ENCODE measurements around the gene ATP8B1. TPM values are rescaled to one million over a fixed set of nuclear protein-coding genes. Genes with fewer than 3 reads are reported as not detected.
"Not testable (repeated sequence)": the region's sequence is repeated elsewhere in the genome, so short reads cannot be mapped to it uniquely, and the experiment has no call there.

ATP8B1 gene
- total RNA-seq = 125 TPM

GRCh38 chr18:57803103-57803969, at the start of gene ATP8B1:
Gene ATP8B1, minus strand, starts transcription at chr18:57803315. Its CDS starts 71,508 bp downstream, at chr18:57731807.
- peak; percentile 93 for DNase-seq (ENCODE audit: low spot score)

GRCh38 chr18:57850063-57850462, 46.9 kb upstream of the ATP8B1 start:
- no peak for DNase-seq (ENCODE audit: low spot score)

- not testable (repeated sequence) for DNase-seq (ENCODE audit: low spot score)
These were observed 45.3 kb upstream of the ATP8B1 start for GRCh38 chr18:57848374-57848773.

DNA sequence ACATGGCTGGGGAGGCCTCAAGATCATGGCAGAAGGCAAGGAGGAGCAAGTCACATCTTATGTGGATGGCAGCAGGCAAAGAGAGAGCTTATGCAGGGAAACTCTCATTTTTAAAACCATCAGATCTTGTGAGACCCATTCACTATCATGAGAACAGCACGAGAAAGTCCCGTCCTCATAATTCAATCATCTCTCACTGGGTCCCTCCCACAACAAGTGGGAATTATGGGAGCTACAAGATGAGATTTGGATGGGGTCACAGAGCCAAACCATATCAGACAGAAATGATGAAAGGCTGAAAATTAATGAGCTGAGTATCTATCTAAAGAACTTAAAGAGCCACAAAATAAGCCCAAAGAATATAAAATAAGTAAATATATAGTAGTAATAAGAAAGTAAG, 44.3 kb upstream of the ATP8B1 start:
- not testable (repeated sequence) for DNase-seq (ENCODE audit: low spot score)

DNA sequence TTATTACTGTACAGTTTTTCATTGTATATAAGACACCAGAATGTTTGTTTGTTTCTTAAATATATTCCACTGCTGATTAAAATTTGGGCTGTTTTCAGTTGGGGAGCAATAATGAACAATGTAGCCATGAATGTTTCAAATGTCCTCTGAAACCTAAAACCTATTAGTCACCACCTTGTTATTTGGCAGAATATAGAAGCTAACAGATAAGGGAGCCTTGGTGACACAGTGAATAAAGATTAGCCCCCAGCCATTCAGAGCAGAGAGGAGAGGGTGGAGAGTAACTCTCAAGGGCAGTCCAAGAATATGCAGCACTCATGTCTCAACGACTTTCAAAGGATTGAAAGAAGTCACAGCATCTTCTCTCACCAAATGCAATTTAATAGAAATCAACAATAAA, 43.1 kb upstream of the ATP8B1 start:
- no peak for DNase-seq (ENCODE audit: low spot score)

- no peak for DNase-seq (ENCODE audit: low spot score)
These were observed 42.5 kb upstream of the ATP8B1 start for GRCh38 chr18:57845605-57846074.

DNA sequence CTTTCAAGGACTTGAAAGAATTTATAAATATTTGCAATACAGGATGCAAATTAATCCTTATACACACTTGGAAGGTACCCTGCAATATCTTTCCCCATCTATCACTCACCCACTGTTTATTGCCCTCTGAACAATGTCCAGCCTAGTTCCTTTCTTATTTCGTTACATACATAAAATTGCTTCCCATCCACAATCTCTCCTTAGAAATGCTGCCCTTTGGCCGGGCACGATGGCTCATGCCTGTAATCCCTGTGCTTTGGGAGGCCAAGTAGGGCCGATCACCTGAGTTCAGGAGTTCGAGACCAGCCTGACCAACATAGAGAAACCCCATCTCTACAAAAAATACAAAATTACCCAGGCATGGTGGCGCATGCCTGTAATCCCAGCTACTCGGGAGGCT, 41.2 kb upstream of the ATP8B1 start:
- DNase-seq (ENCODE audit: low spot score) = no peak

- no peak for DNase-seq (ENCODE audit: low spot score)
These were observed 40.3 kb upstream of the ATP8B1 start for GRCh38 chr18:57843386-57843785.

- no peak for DNase-seq (ENCODE audit: low spot score)
These were observed 38.5 kb upstream of the ATP8B1 start for GRCh38 chr18:57841568-57841967.

- no peak for DNase-seq (ENCODE audit: low spot score)
These were observed 36.8 kb upstream of the ATP8B1 start for GRCh38 chr18:57839942-57840381.

GRCh38 chr18:57837917-57838548, 34.9 kb upstream of the ATP8B1 start:
- no peak for DNase-seq (ENCODE audit: low spot score)

GRCh38 chr18:57836557-57836956, 33.4 kb upstream of the ATP8B1 start:
- no peak for DNase-seq (ENCODE audit: low spot score)

DNA sequence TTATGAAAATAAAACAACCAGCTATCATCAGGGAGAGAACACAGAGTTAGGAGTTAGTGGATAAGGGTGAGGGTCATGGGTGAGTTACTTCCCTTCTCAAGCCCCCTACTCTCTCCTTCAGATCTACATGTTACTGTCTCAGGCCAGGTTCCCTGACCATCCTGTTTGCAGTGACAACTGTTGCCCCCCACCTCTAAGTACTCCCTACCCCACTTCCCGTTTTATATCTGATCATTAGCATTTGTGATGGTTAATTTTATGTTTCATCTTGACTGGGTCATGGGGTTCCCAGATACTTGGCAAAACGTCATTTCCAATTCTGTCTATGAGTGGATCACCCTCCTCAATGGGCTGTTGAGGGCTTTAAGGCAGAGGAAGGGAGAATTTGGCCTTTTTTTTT, 32.8 kb upstream of the ATP8B1 start:
- no peak for DNase-seq (ENCODE audit: low spot score)

GRCh38 chr18:57834616-57835015, 31.5 kb upstream of the ATP8B1 start:
- DNase-seq (ENCODE audit: low spot score) = no peak

DNA sequence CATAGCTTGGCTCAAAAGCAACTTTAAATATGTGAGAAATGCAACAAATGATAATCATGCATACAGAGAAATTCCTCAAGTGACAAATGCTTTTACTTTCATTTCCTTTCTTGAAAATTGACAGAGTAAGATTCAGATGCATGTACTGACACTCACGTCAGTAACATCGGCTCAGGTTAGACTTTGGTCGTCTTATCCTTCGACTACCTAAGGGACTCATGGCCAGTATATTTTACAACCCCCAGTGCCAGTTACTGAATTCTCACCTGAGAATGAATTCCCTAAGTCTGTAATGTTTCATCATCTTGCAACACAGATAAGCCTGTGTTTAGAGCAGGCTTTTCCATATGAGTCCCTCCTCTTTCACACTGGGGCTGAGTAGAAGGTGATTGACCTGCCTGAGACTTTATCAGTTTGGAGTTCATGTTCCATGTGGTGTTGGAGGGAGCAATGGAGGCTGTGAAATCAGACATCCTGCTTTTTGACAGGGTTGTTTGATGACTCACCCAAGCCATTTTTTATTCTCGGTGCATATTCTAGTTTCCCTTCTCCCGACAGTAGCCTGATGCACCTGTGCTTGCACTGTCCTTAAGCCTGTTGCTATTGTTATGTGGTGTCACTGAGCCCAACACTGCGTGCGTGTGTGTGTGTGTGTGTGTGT, 30.5 kb upstream of the ATP8B1 start:
- DNase-seq (ENCODE audit: low spot score) = no peak

DNA sequence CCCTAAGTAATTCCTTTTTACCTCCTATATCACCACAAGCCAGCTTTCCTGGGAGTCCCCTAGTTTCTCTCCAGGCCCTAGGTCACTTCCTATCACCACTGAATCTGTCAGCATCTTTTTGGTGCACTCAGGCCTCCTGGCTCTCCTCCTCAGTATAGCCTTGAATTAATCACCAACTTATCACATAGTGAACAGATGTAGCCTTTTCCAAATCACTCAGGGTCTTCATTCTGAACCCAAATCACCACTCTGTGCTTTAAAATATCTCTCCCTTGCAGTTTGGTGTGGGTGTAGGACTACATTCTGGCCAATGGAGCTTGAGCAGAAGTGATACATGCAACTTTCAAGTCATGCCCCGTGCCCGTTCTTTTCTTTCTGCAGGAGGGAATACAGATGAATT, 29.6 kb upstream of the ATP8B1 start:
- no peak for DNase-seq (ENCODE audit: low spot score)

GRCh38 chr18:57831597-57832377, 28.7 kb upstream of the ATP8B1 start:
- no peak for DNase-seq (ENCODE audit: low spot score)

DNA sequence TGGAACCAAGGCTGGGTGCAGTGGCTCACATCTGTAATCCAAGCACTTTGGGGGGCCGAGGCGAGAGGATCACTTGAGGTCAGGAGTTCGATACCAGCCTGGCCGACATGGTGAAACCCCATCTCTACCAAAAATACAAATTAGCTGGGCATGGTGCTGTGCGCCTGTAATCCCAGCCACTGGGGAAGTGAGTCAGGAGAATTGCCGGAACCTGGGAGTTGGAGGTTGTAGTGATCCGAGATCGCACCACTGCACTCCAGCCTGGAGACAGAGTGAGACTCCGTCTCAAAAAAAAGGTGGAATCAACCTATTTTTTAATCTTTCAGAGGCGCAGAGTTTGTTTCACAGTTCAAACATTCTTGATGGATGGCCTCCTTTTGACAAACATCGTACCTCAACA, 24.5 kb upstream of the ATP8B1 start:
- no peak for DNase-seq (ENCODE audit: low spot score)

DNA sequence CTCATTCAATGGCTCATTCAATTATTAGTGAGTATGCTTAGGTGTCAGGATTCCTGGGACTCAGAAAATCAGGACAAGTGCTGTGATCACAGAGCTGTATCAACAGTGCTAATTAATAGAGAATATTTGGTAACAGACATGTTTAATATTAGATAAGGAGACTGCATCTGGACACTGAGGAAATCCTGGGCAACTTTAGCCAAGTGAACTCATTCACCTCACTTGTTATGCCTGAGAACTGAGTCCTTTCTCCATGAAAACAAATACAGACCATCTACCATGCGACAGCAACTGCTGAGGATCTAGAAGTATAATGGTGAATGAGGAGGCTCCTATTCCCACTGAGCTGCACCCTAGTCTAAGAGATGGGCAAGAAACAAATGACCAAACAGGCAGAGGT, 23.1 kb upstream of the ATP8B1 start:
- DNase-seq (ENCODE audit: low spot score) = no peak

DNA sequence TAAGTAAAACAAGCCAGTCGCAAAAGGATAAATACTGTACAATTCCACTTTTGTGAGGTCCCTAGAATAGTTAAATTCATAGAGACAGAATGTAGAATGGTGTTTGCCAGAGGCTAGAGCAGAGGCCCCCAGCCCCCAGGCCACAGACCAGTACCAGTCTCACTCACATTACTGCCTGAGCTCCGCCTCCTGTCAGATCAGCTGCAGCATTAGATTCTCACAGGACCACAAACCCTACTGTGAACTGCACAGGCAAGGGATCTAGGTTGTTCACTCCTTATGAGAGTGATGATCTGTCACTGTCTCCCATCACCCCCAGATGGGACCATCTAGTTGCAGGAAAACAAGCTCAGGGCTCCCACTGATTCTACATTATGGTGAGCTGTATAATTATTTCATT, 17.5 kb upstream of the ATP8B1 start:
- not testable (repeated sequence) for DNase-seq (ENCODE audit: low spot score)

DNA sequence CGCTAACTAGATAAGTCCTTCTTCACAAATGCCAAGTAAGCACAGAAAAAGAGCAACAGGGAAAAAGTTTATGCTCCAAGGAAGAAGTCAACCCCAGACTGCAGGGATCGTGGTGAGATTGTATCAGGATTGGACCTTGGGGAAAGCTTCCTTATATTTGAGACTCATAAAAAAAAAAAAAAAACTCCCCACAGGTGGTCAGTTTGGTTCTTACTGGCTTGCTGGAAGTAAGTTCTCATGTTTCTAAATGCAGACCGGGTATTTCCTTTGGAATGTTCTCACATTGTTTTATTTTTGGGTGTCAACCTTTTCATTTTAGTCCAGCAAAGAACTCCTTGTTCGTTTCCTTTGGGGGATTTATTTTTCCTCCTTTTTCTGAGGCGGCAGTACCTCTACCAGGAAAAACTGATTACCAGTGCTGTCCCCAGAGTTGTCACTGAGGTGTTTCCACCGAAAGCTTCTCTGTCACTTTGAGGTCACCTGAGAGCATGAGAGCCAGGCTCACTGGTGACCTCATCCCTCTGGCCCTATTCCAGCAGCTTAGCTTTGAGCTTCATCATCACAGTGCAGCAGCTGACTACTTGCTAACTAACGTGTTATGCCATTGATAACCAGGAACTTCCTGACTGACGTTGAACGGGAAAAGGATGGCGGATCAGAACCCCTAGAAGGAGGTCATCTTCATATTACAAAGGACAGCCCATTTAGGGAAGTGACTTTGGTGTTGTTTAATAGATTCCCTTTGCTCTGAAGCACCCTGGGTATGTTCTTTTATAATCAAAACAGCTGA, 16.8 kb upstream of the ATP8B1 start:
- DNase-seq (ENCODE audit: low spot score) = peak; percentile 85
